Right atrium auricular region (tissue), 2 donors: ENCODE measurements around the gene CLIP1. TPM values are rescaled to one million over a fixed set of nuclear protein-coding genes. Genes with fewer than 3 reads are reported as not detected.

Experiments
- DNase-seq: peaks from one replicate; pipeline ENCODE4 v3.0.0-alpha.2; 2019; ENCODE audit warnings: low spot score
- H3K27ac ChIP-seq, 2 donors: fragments of 200-600 bp; sonication (generic); 1 replicate in 1 of 2; 2 replicates in 1 of 2; pipeline ENCODE4 v1.5.1; 2016 to 2019
- H3K27me3 ChIP-seq, 2 donors: fragments of 200-600 bp; sonication (generic); one replicate each; pipeline versions ENCODE4 v1.5.1 to v1.6.0; 2017 to 2019
- H3K36me3 ChIP-seq: fragments of 200-600 bp; sonication (generic); one replicate; pipeline ENCODE4 v1.5.1; 2016
- H3K4me1 ChIP-seq, 2 donors: fragments of 200-600 bp; sonication (generic); one replicate each; pipeline versions ENCODE4 v1.5.1 to v1.6.0; 2017 to 2019
- H3K4me3 ChIP-seq, 2 donors: fragments of 200-600 bp; sonication (generic); 1 replicate in 1 of 2; 2 replicates in 1 of 2; pipeline ENCODE4 v1.5.1; 2017 to 2019; ENCODE audit warnings: mild to moderate bottlenecking in 1 of 2, moderate library complexity in 1 of 2
- H3K9me3 ChIP-seq, 2 donors: fragments of 200-600 bp; sonication (generic); one replicate each; pipeline ENCODE4 v1.5.1; 2019
- CTCF ChIP-seq, 2 donors: fragments of 200-600 bp; sonication (generic); IDR thresholded peaks; one replicate each; pipeline ENCODE4 v1.5.1; 2019; ENCODE audit warnings: antibody characterized with exemption in 2 of 2
- total RNA-seq, 2 donors: library from RNA; depleted of rRNA; stranded (reverse); fragments of >200 nt; gene quantifications; one replicate each; pipeline ENCODE4 v1.1.0, GENCODE V29; 2016

CLIP1 gene
- total RNA-seq, 2 donors from 2014 or later: 91.5 to 153 TPM

GRCh38 chr12:122250536-122250935 is 171.9 kb downstream of the CLIP1 start:
- Histone ChIP-seq H3K27ac (no peak overlapping the region), H3K4me1 (no peaks in the 10 kb centered on the region), H3K9me3 (no peaks in the 10 kb centered on the region), H3K4me3 (no peak overlapping the region), H3K36me3 (peaks cover 16% of the 10 kb centered on the region), H3K27me3 (no peaks in the 10 kb centered on the region)
- no peak for DNase-seq
- TF ChIP-seq CTCF (IDR thresholded peaks at IDR 0.05): no peak

- DNase-seq: no peak
- H3K4me1 ChIP-seq: no peaks in the 10 kb centered on the region
- H3K9me3 ChIP-seq: no peaks in the 10 kb centered on the region
- H3K27me3 ChIP-seq: no peaks in the 10 kb centered on the region
- H3K27ac ChIP-seq: no peak overlapping the region
- H3K4me3 ChIP-seq: no peak overlapping the region
- no peak for TF ChIP-seq CTCF (IDR thresholded peaks at IDR 0.05)
- H3K36me3 ChIP-seq: peaks cover 16% of the 10 kb centered on the region
Observed at GRCh38 chr12:122250047-122250446, 172.4 kb downstream of the CLIP1 start.

- no peaks in the 10 kb centered on the region for H3K9me3 ChIP-seq
- no peak for TF ChIP-seq CTCF (IDR thresholded peaks at IDR 0.05)
- no peaks in the 10 kb centered on the region for H3K4me1 ChIP-seq
- H3K27me3 ChIP-seq: no peaks in the 10 kb centered on the region
- no peak overlapping the region for H3K4me3 ChIP-seq
- peaks cover 46% of the 10 kb centered on the region for H3K36me3 ChIP-seq
- no peak overlapping the region for H3K27ac ChIP-seq
- DNase-seq: no peak
Observed at GRCh38 chr12:122245553-122245952, 176.9 kb downstream of the CLIP1 start.

GRCh38 chr12:122244565-122245371 is 177.7 kb downstream of the CLIP1 start:
- Histone ChIP-seq H3K27ac (no peak overlapping the region), H3K36me3 (peaks cover 52% of the 10 kb centered on the region), H3K4me1 (no peaks in the 10 kb centered on the region), H3K4me3 (no peak overlapping the region), H3K9me3 (no peaks in the 10 kb centered on the region), H3K27me3 (no peaks in the 10 kb centered on the region)
- no peak for DNase-seq
- no peak for TF ChIP-seq CTCF (IDR thresholded peaks at IDR 0.05)

GRCh38 chr12:122243965-122244364 is 178.5 kb downstream of the CLIP1 start:
- H3K9me3 ChIP-seq: no peaks in the 10 kb centered on the region
- peaks cover 50% of the 10 kb centered on the region for H3K36me3 ChIP-seq
- TF ChIP-seq CTCF (IDR thresholded peaks at IDR 0.05): no peak
- H3K4me1 ChIP-seq: no peaks in the 10 kb centered on the region
- no peak overlapping the region for H3K27ac ChIP-seq
- H3K4me3 ChIP-seq: no peak overlapping the region
- DNase-seq: no peak
- H3K27me3 ChIP-seq: no peaks in the 10 kb centered on the region

- H3K27me3 ChIP-seq: no peaks in the 10 kb centered on the region
- H3K4me1 ChIP-seq: no peaks in the 10 kb centered on the region
- DNase-seq: no peak
- H3K4me3 ChIP-seq: no peak overlapping the region
- H3K27ac ChIP-seq: no peak overlapping the region
- no peaks in the 10 kb centered on the region for H3K9me3 ChIP-seq
- TF ChIP-seq CTCF (IDR thresholded peaks at IDR 0.05): no peak
- H3K36me3 ChIP-seq: peaks cover 64% of the 10 kb centered on the region
Observed at GRCh38 chr12:122238861-122239260, 183.6 kb downstream of the CLIP1 start.
